Activated B cell treated with CpG ODN at 0.5 μM for 24 hours (primary cell): ENCODE results near the gene ZNF536. TPM values are rescaled to one million over a fixed set of nuclear protein-coding genes. Genes with fewer than 3 reads are reported as not detected.

Experiments
- ATAC-seq: fragments of 200-7000 bp; cut with Tn5 transposase; one replicate; pipeline ENCODE4 v1.10.0; 2021; ENCODE audit warnings: low read depth, mild to moderate bottlenecking, moderate library complexity
- CTCF ChIA-PET: fragments of 350-600 bp; sonication (Branson Sonifier 250); formaldehyde crosslinking; loops from one replicate; lab custom pipeline; 2021; ENCODE audit warnings: antibody characterized with exemption; lab: Charles Lee
- POLR2A ChIA-PET: fragments of 350-600 bp; sonication (Branson Sonifier 250); formaldehyde crosslinking; loops from one replicate; lab custom pipeline; 2021; ENCODE audit warnings: antibody characterized with exemption; lab: Charles Lee
- DNase-seq: peaks from one replicate; pipeline ENCODE4 v3.0.0; 2022
- H3K27ac Mint-ChIP-seq: one replicate; pipeline ENCODE4 v1.8.0; 2020; ENCODE audit warnings: mixed read lengths
- H3K27me3 Mint-ChIP-seq: one replicate; pipeline ENCODE4 v1.8.0; 2021; ENCODE audit warnings: mixed read lengths
- H3K36me3 Mint-ChIP-seq: one replicate; pipeline ENCODE4 v1.8.0; 2021; ENCODE audit warnings: low read depth, mixed read lengths
- H3K4me1 Mint-ChIP-seq: one replicate; pipeline ENCODE4 v1.8.0; 2021; ENCODE audit warnings: mixed read lengths
- H3K4me3 Mint-ChIP-seq: one replicate; pipeline ENCODE4 v1.8.0; 2020; ENCODE audit warnings: mild to moderate bottlenecking, mixed read lengths
- H3K9me3 Mint-ChIP-seq: one replicate; pipeline ENCODE4 v1.8.0; 2020; ENCODE audit warnings: mixed read lengths
- intact Hi-C: fragments of 100-400 bp; cut with micrococcal nuclease; formaldehyde crosslinking; loops from one replicate; pipeline ENCODE4 v1.15.1; 2024
- total RNA-seq: library from RNA; stranded (reverse); gene quantifications from 2 replicates; pipeline ENCODE4 v1.2.3, GENCODE V29; 2022
- TF ChIP-seq, protein P1 (sequence below): fragments of 200-600 bp; IDR thresholded peaks from one replicate; pipeline ENCODE4 v1.8.0; 2022; ENCODE audit warnings: antibody characterized with exemption, mild to moderate bottlenecking

Gene ZNF536
- total RNA-seq, 1 donor from 2014 or later = not detected

DNA sequence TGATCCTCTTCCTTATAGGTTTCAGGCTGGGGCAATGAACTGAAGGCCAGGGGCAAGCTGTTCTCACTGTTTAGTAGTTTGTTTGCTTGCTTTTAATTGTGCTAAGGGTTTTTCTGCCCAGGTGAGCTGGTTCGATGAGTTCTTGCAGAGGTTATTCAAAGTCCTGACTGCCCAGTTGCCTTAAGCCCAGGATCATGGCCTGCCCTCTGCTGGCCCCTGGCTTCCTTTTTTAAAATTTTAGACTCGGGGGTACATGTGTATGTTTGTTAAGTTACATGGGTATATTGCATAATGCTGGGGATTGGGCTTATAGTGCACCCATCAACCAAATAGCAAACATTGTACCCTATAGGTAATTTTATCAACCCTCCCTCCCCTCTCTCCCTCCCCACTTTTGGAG, 65.7 kb downstream of the ZNF536 start:
- TF ChIP-seq, protein P1, sequence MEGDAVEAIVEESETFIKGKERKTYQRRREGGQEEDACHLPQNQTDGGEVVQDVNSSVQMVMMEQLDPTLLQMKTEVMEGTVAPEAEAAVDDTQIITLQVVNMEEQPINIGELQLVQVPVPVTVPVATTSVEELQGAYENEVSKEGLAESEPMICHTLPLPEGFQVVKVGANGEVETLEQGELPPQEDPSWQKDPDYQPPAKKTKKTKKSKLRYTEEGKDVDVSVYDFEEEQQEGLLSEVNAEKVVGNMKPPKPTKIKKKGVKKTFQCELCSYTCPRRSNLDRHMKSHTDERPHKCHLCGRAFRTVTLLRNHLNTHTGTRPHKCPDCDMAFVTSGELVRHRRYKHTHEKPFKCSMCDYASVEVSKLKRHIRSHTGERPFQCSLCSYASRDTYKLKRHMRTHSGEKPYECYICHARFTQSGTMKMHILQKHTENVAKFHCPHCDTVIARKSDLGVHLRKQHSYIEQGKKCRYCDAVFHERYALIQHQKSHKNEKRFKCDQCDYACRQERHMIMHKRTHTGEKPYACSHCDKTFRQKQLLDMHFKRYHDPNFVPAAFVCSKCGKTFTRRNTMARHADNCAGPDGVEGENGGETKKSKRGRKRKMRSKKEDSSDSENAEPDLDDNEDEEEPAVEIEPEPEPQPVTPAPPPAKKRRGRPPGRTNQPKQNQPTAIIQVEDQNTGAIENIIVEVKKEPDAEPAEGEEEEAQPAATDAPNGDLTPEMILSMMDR = no peak
- intact Hi-C loops = no loop called here
- no peak overlapping the region for H3K27ac Mint-ChIP-seq
- ATAC-seq (no peak), DNase-seq (no peak)
- ChIA-PET CTCF (no interaction called here), POLR2A (no interaction called here)
- H3K36me3 Mint-ChIP-seq = no peaks in the 10 kb centered on the region
- no peak overlapping the region for H3K4me3 Mint-ChIP-seq
- no peaks in the 10 kb centered on the region for H3K27me3 Mint-ChIP-seq
- H3K4me1 Mint-ChIP-seq = no peaks in the 10 kb centered on the region
- H3K9me3 Mint-ChIP-seq = no peaks in the 10 kb centered on the region

DNA sequence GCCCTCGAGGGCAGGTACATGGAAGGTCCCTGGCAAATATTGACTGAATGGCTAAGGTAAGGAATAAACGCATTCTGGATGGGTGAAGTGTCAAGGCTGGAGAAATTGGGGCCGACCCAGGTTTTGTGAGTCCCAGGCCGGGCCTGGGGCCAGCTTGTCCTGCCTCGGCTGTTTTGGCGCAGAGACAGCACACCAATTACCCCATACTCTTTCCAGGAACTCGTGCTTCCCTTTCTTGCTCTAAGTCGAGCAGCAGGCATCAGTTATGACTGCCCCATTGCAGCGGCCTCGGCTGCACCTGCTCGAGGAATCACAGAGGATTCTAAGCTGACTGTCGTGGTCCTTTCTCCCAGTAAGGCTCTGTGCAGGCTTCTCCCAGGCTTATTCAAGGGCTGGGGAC, 67.1 kb downstream of the ZNF536 start:
- no peak for ATAC-seq

DNA sequence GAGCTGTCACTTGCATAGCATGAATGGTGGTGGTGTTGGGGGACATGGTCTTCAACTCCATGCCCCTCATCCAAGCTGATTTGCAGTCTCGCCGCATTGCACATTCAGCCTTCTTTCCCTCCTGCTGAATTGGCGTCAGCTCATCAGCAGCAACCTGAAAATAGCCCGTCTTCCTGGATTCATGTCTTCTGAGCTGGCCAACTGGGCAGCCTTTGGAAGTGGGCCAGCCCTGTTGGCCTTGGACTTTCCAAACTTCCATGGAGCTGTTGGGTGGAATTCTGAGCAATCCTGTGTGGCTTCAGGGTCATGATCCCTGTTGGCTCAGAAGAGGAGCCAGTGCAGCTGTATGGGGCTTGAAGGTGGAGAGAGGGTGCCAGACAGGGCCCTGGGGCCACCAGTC, 68.8 kb downstream of the ZNF536 start:
- CTCF ChIA-PET = no interaction called here
- intact Hi-C loops = no loop called here
- no peaks in the 10 kb centered on the region for H3K36me3 Mint-ChIP-seq
- no peak overlapping the region for H3K27ac Mint-ChIP-seq
- TF ChIP-seq, protein P1 = no peak
- no peak for DNase-seq
- ATAC-seq = no peak
- no peaks in the 10 kb centered on the region for H3K9me3 Mint-ChIP-seq
- no peaks in the 10 kb centered on the region for H3K4me1 Mint-ChIP-seq
- no peaks in the 10 kb centered on the region for H3K27me3 Mint-ChIP-seq
- no peak overlapping the region for H3K4me3 Mint-ChIP-seq
- POLR2A ChIA-PET = no interaction called here

More for the DNA sequence above, 67.1 kb downstream of the ZNF536 start:
- intact Hi-C loops = no loop called here
- POLR2A ChIA-PET = no interaction called here
- no peak overlapping the region for H3K4me3 Mint-ChIP-seq
- H3K4me1 Mint-ChIP-seq = no peaks in the 10 kb centered on the region
- DNase-seq = no peak
- H3K36me3 Mint-ChIP-seq = no peaks in the 10 kb centered on the region
- H3K27ac Mint-ChIP-seq = no peak overlapping the region
- TF ChIP-seq, protein P1 = no peak
- H3K9me3 Mint-ChIP-seq = no peaks in the 10 kb centered on the region
- CTCF ChIA-PET = no interaction called here
- H3K27me3 Mint-ChIP-seq = no peaks in the 10 kb centered on the region

DNA sequence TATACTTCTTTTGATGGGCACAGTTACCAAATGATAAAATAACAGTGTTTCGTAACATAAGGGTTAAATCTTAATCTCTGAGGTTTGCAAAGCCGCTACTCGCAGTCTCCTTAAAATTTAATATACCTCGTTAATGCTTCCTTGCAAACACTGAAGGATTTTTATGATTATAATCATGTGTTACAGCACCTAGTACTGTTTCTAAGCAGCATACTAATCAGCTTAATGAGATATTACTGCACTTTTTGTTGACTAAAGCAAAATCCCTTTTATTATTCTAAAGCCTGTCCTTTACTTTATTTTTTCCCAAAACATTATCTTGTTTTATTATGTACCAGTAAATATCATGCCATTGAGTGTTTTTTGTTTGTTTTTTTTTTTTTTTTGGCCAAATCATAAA, 70.5 kb downstream of the ZNF536 start:
- DNase-seq = no peak
- TF ChIP-seq, protein P1 = no peak
- Mint-ChIP-seq H3K4me3 (no peak overlapping the region), H3K27ac (no peak overlapping the region), H3K27me3 (no peaks in the 10 kb centered on the region), H3K36me3 (no peaks in the 10 kb centered on the region), H3K9me3 (no peaks in the 10 kb centered on the region), H3K4me1 (no peaks in the 10 kb centered on the region)
- POLR2A ChIA-PET = no interaction called here
- intact Hi-C loops = no loop called here
- CTCF ChIA-PET = no interaction called here
- ATAC-seq = no peak

DNA sequence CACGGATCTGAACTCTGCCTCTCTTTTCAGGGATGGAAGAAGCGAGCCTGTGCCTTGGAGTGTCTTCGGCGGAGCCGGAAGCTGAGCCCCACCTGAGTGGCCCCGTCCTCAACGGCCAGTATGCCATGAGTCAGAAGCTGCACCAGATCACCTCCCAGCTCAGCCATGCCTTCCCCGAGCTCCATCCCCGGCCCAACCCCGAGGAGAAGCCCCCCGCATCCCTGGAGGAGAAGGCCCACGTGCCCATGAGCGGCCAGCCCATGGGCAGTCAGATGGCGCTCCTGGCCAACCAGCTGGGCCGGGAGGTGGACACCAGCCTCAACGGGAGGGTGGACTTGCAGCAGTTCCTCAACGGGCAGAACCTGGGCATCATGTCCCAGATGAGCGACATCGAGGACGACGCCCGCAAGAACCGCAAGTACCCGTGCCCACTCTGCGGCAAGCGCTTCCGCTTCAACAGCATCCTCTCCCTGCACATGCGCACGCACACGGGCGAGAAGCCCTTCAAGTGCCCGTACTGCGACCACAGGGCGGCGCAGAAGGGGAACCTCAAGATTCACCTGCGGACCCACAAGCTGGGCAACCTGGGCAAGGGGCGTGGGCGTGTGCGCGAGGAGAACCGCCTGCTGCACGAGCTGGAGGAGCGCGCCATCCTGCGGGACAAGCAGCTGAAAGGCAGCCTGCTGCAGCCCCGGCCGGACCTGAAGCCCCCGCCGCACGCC, 71.5 kb downstream of the ZNF536 start:
- DNase-seq (no peak), ATAC-seq (no peak)
- ChIA-PET POLR2A (no interaction called here), CTCF (no interaction called here)
- Mint-ChIP-seq H3K27ac (no peak overlapping the region), H3K9me3 (no peaks in the 10 kb centered on the region), H3K36me3 (no peaks in the 10 kb centered on the region), H3K4me3 (no peak overlapping the region), H3K4me1 (no peaks in the 10 kb centered on the region), H3K27me3 (no peaks in the 10 kb centered on the region)
- intact Hi-C loops = no loop called here
- TF ChIP-seq, protein P1 = no peak
